ENCODE measurements around the gene VAV3.

VAV3 gene

GRCh38 chr1:107949467-107950253 lies 15.3 kb downstream of the VAV3 start:
- Histone ChIP-seq H3K4me1 (ENCODE audit: insufficient read depth, low read length) (no peaks in the 10 kb centered on the region), H3K27ac (ENCODE audit: low read depth, low read length) (no peak overlapping the region), H3K36me3 (ENCODE audit: insufficient read depth, low read length) (no peaks in the 10 kb centered on the region), H3K27me3 (ENCODE audit: control insufficient read depth in 1 of 2, insufficient read depth in 2 of 2, low read length in 2 of 2) (no peaks in the 10 kb centered on the region), H3K4me3 (ENCODE audit: low read depth in 1 of 2, low read length in 2 of 2) (no peak overlapping the region), H3K9me3 (ENCODE audit: low read length) (no peaks in the 10 kb centered on the region), H3K9ac (ENCODE audit: low read length) (no peak overlapping the region)

DNA sequence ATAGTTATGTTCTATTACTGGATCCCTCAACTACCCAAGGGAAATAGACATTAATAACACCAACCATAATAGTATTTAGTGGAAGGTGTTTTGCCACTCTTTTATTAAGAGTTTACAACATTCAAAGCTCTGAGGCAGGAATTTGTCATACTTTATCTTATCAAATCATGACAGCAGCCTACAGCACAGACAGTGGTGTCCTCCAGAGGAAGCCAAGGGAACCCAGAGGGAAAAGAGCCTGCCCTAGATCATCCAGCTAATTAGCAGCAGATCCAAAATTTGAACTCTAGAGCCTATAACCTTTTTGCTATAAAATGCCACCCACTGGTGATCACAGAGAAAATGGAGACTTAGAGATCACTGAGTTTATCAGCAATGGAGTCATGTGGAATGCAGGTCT lies 18.2 kb downstream of the VAV3 start:
- H3K4me1 ChIP-seq (ENCODE audit: insufficient read depth, low read length): no peaks in the 10 kb centered on the region
- no peak overlapping the region for H3K4me3 ChIP-seq (ENCODE audit: low read depth in 1 of 2, low read length in 2 of 2)
- no peak overlapping the region for H3K27ac ChIP-seq (ENCODE audit: low read depth, low read length)
- no peaks in the 10 kb centered on the region for H3K36me3 ChIP-seq (ENCODE audit: insufficient read depth, low read length)
- no peak overlapping the region for H3K9ac ChIP-seq (ENCODE audit: low read length)
- no peaks in the 10 kb centered on the region for H3K9me3 ChIP-seq (ENCODE audit: low read length)
- H3K27me3 ChIP-seq (ENCODE audit: control insufficient read depth in 1 of 2, insufficient read depth in 2 of 2, low read length in 2 of 2): no peaks in the 10 kb centered on the region

GRCh38 chr1:107943694-107944093 lies 21.3 kb downstream of the VAV3 start:
- Histone ChIP-seq H3K9ac (ENCODE audit: low read length) (no peak overlapping the region), H3K36me3 (ENCODE audit: insufficient read depth, low read length) (no peaks in the 10 kb centered on the region), H3K4me3 (ENCODE audit: low read depth in 1 of 2, low read length in 2 of 2) (no peak overlapping the region), H3K9me3 (ENCODE audit: low read length) (no peaks in the 10 kb centered on the region), H3K4me1 (ENCODE audit: insufficient read depth, low read length) (no peaks in the 10 kb centered on the region), H3K27ac (ENCODE audit: low read depth, low read length) (no peak overlapping the region), H3K27me3 (ENCODE audit: control insufficient read depth in 1 of 2, insufficient read depth in 2 of 2, low read length in 2 of 2) (no peaks in the 10 kb centered on the region)

GRCh38 chr1:107942814-107943213 lies 22.2 kb downstream of the VAV3 start:
- Histone ChIP-seq H3K9me3 (ENCODE audit: low read length) (no peaks in the 10 kb centered on the region), H3K4me1 (ENCODE audit: insufficient read depth, low read length) (no peaks in the 10 kb centered on the region), H3K36me3 (ENCODE audit: insufficient read depth, low read length) (no peaks in the 10 kb centered on the region), H3K27me3 (ENCODE audit: control insufficient read depth in 1 of 2, insufficient read depth in 2 of 2, low read length in 2 of 2) (no peaks in the 10 kb centered on the region), H3K9ac (ENCODE audit: low read length) (no peak overlapping the region), H3K27ac (ENCODE audit: low read depth, low read length) (no peak overlapping the region), H3K4me3 (ENCODE audit: low read depth in 1 of 2, low read length in 2 of 2) (no peak overlapping the region)

GRCh38 chr1:107941531-107941930 lies 23.4 kb downstream of the VAV3 start:
- Histone ChIP-seq H3K27ac (ENCODE audit: low read depth, low read length) (no peak overlapping the region), H3K36me3 (ENCODE audit: insufficient read depth, low read length) (no peaks in the 10 kb centered on the region), H3K27me3 (ENCODE audit: control insufficient read depth in 1 of 2, insufficient read depth in 2 of 2, low read length in 2 of 2) (no peaks in the 10 kb centered on the region), H3K4me3 (ENCODE audit: low read depth in 1 of 2, low read length in 2 of 2) (no peak overlapping the region), H3K9me3 (ENCODE audit: low read length) (no peaks in the 10 kb centered on the region), H3K4me1 (ENCODE audit: insufficient read depth, low read length) (peaks cover 6% of the 10 kb centered on the region), H3K9ac (ENCODE audit: low read length) (no peak overlapping the region)

DNA sequence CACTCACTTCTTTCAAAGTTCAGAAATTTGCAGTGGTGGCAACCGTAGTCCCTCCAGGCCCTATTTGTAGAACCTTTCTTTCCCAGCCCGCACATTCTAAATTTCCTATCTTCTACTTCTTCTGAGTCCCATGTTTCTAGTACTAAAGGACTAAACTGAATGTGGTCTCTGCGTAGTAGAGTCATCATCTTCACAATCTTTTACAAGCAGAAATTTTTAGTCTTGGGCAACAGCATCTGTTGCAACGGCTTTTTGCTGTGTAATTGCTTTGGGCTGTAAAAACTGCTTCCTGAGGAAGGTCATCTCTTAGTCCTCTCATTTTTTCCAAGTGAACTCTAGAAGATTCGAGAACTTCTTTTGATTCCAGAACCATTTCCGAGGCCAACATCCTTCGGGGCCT lies 23.9 kb downstream of the VAV3 start:
- Histone ChIP-seq H3K9ac (ENCODE audit: low read length) (no peak overlapping the region), H3K36me3 (ENCODE audit: insufficient read depth, low read length) (no peaks in the 10 kb centered on the region), H3K27me3 (ENCODE audit: control insufficient read depth in 1 of 2, insufficient read depth in 2 of 2, low read length in 2 of 2) (no peaks in the 10 kb centered on the region), H3K4me1 (ENCODE audit: insufficient read depth, low read length) (peaks cover 8% of the 10 kb centered on the region), H3K9me3 (ENCODE audit: low read length) (no peaks in the 10 kb centered on the region), H3K4me3 (ENCODE audit: low read depth in 1 of 2, low read length in 2 of 2) (no peak overlapping the region), H3K27ac (ENCODE audit: low read depth, low read length) (no peak overlapping the region)

GRCh38 chr1:107940701-107941100 lies 24.3 kb downstream of the VAV3 start:
- no peak overlapping the region for H3K9ac ChIP-seq (ENCODE audit: low read length)
- no peaks in the 10 kb centered on the region for H3K27me3 ChIP-seq (ENCODE audit: control insufficient read depth in 1 of 2, insufficient read depth in 2 of 2, low read length in 2 of 2)
- H3K36me3 ChIP-seq (ENCODE audit: insufficient read depth, low read length): no peaks in the 10 kb centered on the region
- H3K9me3 ChIP-seq (ENCODE audit: low read length): no peaks in the 10 kb centered on the region
- H3K4me1 ChIP-seq (ENCODE audit: insufficient read depth, low read length): peaks cover 8% of the 10 kb centered on the region
- no peak overlapping the region for H3K4me3 ChIP-seq (ENCODE audit: low read depth in 1 of 2, low read length in 2 of 2)
- H3K27ac ChIP-seq (ENCODE audit: low read depth, low read length): no peak overlapping the region

DNA sequence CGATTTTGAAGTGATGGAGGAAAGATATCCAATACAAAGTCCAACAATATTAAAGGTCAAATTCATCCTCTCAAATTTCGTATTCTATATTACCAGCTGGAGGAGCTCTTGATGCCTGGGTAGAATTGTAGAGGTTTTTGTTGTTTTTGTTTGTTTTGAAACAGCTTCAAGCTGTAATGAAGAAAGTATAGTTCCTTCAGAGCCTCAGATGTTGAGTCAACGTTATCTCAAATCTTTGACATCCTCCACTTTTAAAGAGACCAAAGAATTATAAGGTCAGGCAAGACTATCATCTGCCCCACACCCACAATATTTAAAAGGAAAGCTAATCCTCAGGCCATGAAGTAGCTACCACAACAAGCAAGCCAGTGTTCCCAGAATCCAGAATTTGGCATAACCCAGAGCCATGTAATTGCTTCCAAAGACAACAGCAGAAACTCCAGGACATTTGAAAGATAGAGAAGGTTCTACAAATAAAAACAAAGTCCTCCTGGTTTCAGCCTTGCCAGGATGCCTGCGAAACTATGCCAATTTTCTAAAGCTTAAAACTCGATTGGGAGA lies 24.9 kb downstream of the VAV3 start:
- Histone ChIP-seq H3K4me3 (ENCODE audit: low read depth in 1 of 2, low read length in 2 of 2) (no peak overlapping the region), H3K4me1 (ENCODE audit: insufficient read depth, low read length) (peaks cover 8% of the 10 kb centered on the region), H3K9ac (ENCODE audit: low read length) (no peak overlapping the region), H3K27ac (ENCODE audit: low read depth, low read length) (no peak overlapping the region), H3K36me3 (ENCODE audit: insufficient read depth, low read length) (no peaks in the 10 kb centered on the region), H3K9me3 (ENCODE audit: low read length) (no peaks in the 10 kb centered on the region), H3K27me3 (ENCODE audit: control insufficient read depth in 1 of 2, insufficient read depth in 2 of 2, low read length in 2 of 2) (no peaks in the 10 kb centered on the region)

GRCh38 chr1:107939256-107939655 lies 25.7 kb downstream of the VAV3 start:
- Histone ChIP-seq H3K27ac (ENCODE audit: low read depth, low read length) (no peak overlapping the region), H3K9me3 (ENCODE audit: low read length) (no peaks in the 10 kb centered on the region), H3K9ac (ENCODE audit: low read length) (no peak overlapping the region), H3K27me3 (ENCODE audit: control insufficient read depth in 1 of 2, insufficient read depth in 2 of 2, low read length in 2 of 2) (no peaks in the 10 kb centered on the region), H3K4me3 (ENCODE audit: low read depth in 1 of 2, low read length in 2 of 2) (no peak overlapping the region), H3K4me1 (ENCODE audit: insufficient read depth, low read length) (peaks cover 8% of the 10 kb centered on the region), H3K36me3 (ENCODE audit: insufficient read depth, low read length) (no peaks in the 10 kb centered on the region)

DNA sequence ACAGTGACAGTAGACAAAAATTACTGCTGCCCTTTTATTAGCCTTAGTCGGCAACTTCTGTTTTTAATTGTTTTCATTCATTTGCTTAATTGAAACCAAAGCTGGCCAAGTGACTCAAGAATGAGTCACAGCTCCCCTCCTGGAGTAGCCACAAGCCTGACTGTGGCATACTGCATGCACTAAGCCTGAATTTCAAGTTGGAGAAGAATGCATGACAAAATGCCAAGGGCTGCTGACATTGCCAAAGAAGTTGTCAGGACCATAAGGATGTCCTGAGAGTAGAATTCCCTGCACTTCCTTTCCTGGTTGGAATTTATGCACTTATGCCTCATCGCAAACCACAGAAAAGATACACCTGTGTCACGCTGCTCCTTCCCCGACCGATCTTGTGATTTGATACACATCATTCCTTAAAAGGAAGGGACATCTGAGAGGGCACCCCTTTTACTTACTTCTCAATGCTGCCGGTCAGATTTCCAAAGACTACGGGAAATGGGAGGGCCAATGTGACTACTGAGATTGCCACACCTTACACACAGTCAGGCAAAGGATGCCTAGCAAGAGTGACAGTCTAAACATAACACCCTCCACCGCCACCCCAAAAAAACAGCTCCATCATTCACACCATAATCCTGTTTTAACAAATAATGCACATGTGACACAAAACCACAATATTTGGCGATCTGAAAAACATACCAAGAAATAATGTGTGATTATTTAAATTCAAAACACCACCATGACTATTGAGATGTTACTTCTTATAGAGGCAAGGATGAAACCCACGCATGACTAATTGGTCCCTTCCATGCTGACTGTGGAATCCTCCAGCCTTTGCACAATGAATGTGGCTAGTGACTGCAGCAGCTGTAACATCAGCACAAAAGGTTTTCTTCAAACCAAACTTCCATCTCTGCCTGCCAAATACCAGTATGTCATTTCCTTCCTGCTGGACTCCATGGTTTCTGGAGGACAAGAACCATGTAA lies 28.2 kb downstream of the VAV3 start:
- Histone ChIP-seq H3K4me1 (ENCODE audit: insufficient read depth, low read length) (peaks cover 8% of the 10 kb centered on the region), H3K9ac (ENCODE audit: low read length) (no peak overlapping the region), H3K36me3 (ENCODE audit: insufficient read depth, low read length) (no peaks in the 10 kb centered on the region), H3K9me3 (ENCODE audit: low read length) (no peaks in the 10 kb centered on the region), H3K27me3 (ENCODE audit: control insufficient read depth in 1 of 2, insufficient read depth in 2 of 2, low read length in 2 of 2) (no peaks in the 10 kb centered on the region), H3K27ac (ENCODE audit: low read depth, low read length) (no peak overlapping the region), H3K4me3 (ENCODE audit: low read depth in 1 of 2, low read length in 2 of 2) (no peak overlapping the region)

DNA sequence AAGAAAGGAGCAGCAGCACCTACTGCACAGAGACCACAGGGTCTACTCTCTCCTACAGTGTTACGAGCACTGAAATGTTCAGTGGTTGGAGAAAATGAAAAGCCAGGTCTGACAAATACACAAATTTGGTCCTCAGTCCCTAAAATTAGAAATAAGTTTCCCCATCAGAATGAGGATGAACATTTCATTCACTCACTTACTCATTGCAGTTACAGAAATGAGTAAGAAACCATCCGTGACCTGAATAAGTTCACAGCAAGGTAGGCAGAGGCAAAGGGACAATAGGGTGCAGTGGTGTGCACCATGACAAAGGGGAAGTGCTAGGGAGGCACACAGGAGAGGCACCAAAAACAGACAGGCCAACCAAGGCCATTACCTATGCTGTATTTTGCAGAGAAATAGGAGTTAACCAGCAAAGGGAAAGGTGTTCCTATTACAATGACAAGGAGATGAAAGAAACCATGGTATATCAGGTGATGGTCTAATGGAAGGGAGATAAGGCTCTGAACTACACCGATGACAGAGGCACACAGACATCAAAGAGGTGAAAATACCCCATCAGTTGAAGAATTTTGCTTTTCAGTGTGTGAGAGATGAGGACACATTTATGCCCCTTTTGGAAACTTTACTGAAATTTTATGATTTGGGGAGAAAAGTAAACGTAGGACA lies 29.4 kb downstream of the VAV3 start:
- H3K4me3 ChIP-seq (ENCODE audit: low read depth in 1 of 2, low read length in 2 of 2): no peak overlapping the region
- no peak overlapping the region for H3K27ac ChIP-seq (ENCODE audit: low read depth, low read length)
- H3K4me1 ChIP-seq (ENCODE audit: insufficient read depth, low read length): peaks cover 8% of the 10 kb centered on the region
- no peak overlapping the region for H3K9ac ChIP-seq (ENCODE audit: low read length)
- no peaks in the 10 kb centered on the region for H3K36me3 ChIP-seq (ENCODE audit: insufficient read depth, low read length)
- no peaks in the 10 kb centered on the region for H3K27me3 ChIP-seq (ENCODE audit: control insufficient read depth in 1 of 2, insufficient read depth in 2 of 2, low read length in 2 of 2)
- H3K9me3 ChIP-seq (ENCODE audit: low read length): no peaks in the 10 kb centered on the region

All from muscle layer of colon (tissue), 2 donors.